Measurements from ENCODE around the gene DNAJB6.

Gene DNAJB6

DNA sequence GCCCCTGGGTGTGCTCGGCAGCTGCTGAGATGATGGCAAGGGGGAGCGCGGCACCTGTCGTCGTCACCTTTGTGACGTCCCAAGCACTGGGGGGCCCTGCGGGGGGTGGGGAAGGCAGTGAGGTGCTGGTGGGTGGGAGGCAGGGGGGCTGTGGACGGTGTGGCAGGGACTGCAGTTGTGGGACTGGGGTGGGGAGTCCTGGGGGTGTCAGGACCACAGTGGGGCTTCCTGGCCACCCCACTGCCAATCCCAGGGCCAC lies 82.2 kb downstream of the DNAJB6 start:
- no peak overlapping the region for H3K4me2 ChIP-seq (ENCODE audit: low read depth, low read length, poor library complexity, severe bottlenecking)

DNA sequence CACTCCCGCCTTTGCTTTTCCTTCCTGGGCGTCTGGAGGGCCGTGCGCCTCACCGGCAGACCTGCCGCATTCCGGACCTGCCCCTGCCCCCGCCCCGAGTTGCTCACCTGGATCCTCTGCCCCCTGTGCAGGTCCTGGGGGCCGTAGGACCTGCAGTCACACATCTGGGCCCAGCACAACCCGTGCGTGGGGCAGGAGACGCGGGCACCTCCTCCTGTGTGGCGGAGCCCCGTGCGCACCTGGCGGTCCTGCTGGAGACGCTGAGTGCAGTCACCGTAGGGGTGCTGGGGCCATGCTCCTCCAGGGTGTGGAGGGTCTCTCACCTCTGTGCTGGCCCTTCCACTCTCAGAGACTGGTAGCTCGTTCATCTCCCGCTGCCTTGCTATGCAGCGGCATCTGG lies 85.5 kb downstream of the DNAJB6 start:
- no peak for TF ChIP-seq EZH2phosphoT487 (conservative IDR thresholded peaks at IDR 0.05; ENCODE audit: low read length)
- TF ChIP-seq, protein P1, sequence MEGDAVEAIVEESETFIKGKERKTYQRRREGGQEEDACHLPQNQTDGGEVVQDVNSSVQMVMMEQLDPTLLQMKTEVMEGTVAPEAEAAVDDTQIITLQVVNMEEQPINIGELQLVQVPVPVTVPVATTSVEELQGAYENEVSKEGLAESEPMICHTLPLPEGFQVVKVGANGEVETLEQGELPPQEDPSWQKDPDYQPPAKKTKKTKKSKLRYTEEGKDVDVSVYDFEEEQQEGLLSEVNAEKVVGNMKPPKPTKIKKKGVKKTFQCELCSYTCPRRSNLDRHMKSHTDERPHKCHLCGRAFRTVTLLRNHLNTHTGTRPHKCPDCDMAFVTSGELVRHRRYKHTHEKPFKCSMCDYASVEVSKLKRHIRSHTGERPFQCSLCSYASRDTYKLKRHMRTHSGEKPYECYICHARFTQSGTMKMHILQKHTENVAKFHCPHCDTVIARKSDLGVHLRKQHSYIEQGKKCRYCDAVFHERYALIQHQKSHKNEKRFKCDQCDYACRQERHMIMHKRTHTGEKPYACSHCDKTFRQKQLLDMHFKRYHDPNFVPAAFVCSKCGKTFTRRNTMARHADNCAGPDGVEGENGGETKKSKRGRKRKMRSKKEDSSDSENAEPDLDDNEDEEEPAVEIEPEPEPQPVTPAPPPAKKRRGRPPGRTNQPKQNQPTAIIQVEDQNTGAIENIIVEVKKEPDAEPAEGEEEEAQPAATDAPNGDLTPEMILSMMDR (IDR thresholded peaks at IDR 0.05; ENCODE audit: insufficient read depth, low read length, poor library complexity, severe bottlenecking), result no peak
- Histone ChIP-seq H3K4me3 (ENCODE audit: insufficient read depth, low read length, poor library complexity, severe bottlenecking) (no peak overlapping the region), H4K20me1 (ENCODE audit: low read depth, low read length) (no peaks in the 10 kb centered on the region), H3K27ac (ENCODE audit: low read depth, low read length) (no peak overlapping the region), H3K36me3 (ENCODE audit: low read length) (no peaks in the 10 kb centered on the region), H2AFZ (ENCODE audit: low read depth, low read length, severe bottlenecking) (no peak overlapping the region), H3K27me3 (ENCODE audit: low read length) (no peaks in the 10 kb centered on the region), H3K79me2 (ENCODE audit: insufficient read depth, low read length) (no peaks in the 10 kb centered on the region), H3K4me2 (ENCODE audit: low read depth, low read length, poor library complexity, severe bottlenecking) (no peak overlapping the region), H3K9ac (ENCODE audit: low read length) (no peak overlapping the region), H3K9me3 (ENCODE audit: insufficient read depth, low read length) (no peaks in the 10 kb centered on the region), H3F3A (ENCODE audit: insufficient read depth) (no peaks in the 10 kb centered on the region), H3K9me2 (replicated peaks; ENCODE audit: insufficient read depth, low read length) (no peaks in the 10 kb centered on the region)

More for the DNA sequence above, 82.2 kb downstream of the DNAJB6 start:
- Histone ChIP-seq H4K20me1 (ENCODE audit: low read depth, low read length) (no peaks in the 10 kb centered on the region), H3K9ac (ENCODE audit: low read length) (no peak overlapping the region), H3K4me3 (ENCODE audit: insufficient read depth, low read length, poor library complexity, severe bottlenecking) (no peak overlapping the region), H3K27ac (ENCODE audit: low read depth, low read length) (no peak overlapping the region), H3K9me2 (replicated peaks; ENCODE audit: insufficient read depth, low read length) (no peaks in the 10 kb centered on the region), H3K79me2 (ENCODE audit: insufficient read depth, low read length) (no peaks in the 10 kb centered on the region), H3F3A (ENCODE audit: insufficient read depth) (no peaks in the 10 kb centered on the region), H2AFZ (ENCODE audit: low read depth, low read length, severe bottlenecking) (no peak overlapping the region), H3K27me3 (ENCODE audit: low read length) (no peaks in the 10 kb centered on the region), H3K9me3 (ENCODE audit: insufficient read depth, low read length) (no peaks in the 10 kb centered on the region), H3K36me3 (ENCODE audit: low read length) (no peaks in the 10 kb centered on the region)
- TF ChIP-seq, protein P1 (IDR thresholded peaks at IDR 0.05; ENCODE audit: insufficient read depth, low read length, poor library complexity, severe bottlenecking), result no peak
- TF ChIP-seq EZH2phosphoT487 (conservative IDR thresholded peaks at IDR 0.05; ENCODE audit: low read length), result no peak

DNA sequence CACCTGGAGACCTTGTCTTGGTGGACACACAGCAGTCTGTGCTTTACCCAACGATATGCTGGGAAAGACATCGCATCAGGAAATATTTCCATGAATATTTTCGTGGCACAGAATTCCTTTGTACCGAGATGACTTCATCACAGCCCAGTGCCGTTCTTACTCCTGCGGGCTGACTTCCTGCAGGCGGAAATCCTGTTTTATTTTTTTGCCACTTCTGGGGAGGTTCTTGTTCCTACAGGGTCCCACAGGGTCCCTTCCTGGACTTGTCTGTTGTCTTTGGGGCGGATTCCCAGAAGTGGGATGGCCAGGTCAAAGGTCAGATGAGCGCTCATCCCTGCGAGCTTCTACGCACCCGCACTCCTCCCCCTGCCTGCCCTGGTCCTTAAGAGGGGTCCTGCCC lies 86.5 kb downstream of the DNAJB6 start:
- Histone ChIP-seq H3K36me3 (ENCODE audit: low read length) (no peaks in the 10 kb centered on the region), H3K27ac (ENCODE audit: low read depth, low read length) (no peak overlapping the region), H3K4me3 (ENCODE audit: insufficient read depth, low read length, poor library complexity, severe bottlenecking) (no peak overlapping the region), H2AFZ (ENCODE audit: low read depth, low read length, severe bottlenecking) (no peak overlapping the region), H4K20me1 (ENCODE audit: low read depth, low read length) (no peaks in the 10 kb centered on the region), H3K9ac (ENCODE audit: low read length) (no peak overlapping the region), H3K79me2 (ENCODE audit: insufficient read depth, low read length) (no peaks in the 10 kb centered on the region), H3K9me3 (ENCODE audit: insufficient read depth, low read length) (no peaks in the 10 kb centered on the region), H3K27me3 (ENCODE audit: low read length) (no peaks in the 10 kb centered on the region), H3K9me2 (replicated peaks; ENCODE audit: insufficient read depth, low read length) (no peaks in the 10 kb centered on the region), H3K4me2 (ENCODE audit: low read depth, low read length, poor library complexity, severe bottlenecking) (no peak overlapping the region), H3F3A (ENCODE audit: insufficient read depth) (no peaks in the 10 kb centered on the region)
- TF ChIP-seq, protein P1 (IDR thresholded peaks at IDR 0.05; ENCODE audit: insufficient read depth, low read length, poor library complexity, severe bottlenecking), result no peak
- TF ChIP-seq EZH2phosphoT487 (conservative IDR thresholded peaks at IDR 0.05; ENCODE audit: low read length), result no peak
